NCI-H128 (cell line): ENCODE measurements around the gene INSM1.

Experiments
- DNase-seq: peaks from one replicate; lab custom pipeline; 2025; ENCODE audit not compliant: unreplicated experiment; lab: John Stamatoyannopoulos, UW

The INSM1 gene

DNA sequence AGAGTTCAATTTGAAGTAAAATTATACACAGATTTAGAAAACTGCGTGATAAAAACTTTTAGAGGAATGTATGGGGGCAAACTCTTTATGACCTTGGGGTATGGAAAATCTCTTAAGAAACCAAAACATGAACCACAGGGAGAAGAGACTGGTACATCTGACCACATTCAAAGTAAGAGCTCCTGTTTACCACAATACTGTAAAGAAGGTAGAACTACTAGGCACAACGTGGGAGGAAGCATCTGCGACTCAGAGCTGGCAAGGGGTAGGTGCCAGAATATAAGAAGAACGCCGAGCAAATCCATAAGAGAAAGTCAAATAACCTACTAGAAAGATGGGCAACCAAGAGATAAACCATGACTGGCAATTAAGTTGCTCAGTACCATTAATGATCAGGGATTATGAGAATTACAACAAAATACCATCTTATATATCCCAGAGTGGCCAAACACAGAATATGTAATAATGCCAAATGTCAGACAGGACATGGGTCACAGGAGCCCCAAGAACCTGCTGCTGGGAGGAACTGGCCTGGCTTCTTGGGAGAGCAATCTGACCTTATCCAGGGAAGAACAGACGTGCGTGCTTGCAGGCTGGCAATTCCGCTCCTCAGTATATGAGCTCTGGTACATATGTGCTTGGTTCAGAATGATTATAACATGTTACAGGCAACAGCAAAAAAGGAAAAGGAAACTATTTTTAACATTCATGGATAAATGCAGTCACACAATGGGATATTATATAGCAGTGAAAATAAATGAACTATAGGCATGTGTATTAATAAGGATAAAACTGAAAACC is 50.2 kb downstream of the INSM1 start:
- no peak for DNase-seq
